ENCODE measurements around the gene NHLH1.

DNA sequence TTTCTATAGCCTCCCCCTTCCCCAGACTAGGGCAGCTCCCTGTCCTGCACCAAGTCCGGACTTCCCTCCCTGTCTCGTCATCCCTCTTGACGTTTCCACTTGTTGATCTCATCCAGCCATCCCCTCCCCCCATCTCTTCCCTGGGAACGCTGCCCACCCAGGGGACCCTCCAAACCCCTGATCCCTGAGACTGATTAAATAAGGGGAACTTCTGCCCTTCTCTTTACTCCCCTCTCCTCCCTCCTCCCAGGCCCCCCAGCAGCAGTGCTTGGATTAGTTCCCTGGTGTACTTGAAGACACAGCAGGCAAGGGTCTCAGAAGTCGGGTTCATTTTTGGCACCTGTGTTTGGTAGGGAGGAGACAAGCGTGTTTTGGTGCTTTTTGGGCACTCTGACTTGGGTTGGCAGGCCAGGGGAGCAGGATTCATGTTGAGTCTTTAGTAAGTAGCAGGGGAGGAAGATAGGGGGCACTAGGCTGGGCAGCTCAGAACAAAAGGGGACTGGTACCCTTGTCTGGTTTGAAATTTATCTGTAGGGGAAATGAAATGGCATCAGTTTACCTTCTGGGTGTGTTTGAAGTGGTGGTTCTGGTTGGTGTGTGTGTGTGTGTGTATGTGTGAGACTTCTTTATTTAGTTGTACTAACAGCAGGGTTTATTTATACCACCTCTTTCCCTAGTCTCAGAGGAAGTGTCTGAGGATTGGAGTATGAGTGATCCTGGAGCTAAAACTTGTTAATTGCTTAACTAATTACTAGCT lies 44.6 kb downstream of the NHLH1 start:
- no peak for TF ChIP-seq POLR2AphosphoS5 (IDR thresholded peaks at IDR 0.05)
- TF ChIP-seq, protein P1, sequence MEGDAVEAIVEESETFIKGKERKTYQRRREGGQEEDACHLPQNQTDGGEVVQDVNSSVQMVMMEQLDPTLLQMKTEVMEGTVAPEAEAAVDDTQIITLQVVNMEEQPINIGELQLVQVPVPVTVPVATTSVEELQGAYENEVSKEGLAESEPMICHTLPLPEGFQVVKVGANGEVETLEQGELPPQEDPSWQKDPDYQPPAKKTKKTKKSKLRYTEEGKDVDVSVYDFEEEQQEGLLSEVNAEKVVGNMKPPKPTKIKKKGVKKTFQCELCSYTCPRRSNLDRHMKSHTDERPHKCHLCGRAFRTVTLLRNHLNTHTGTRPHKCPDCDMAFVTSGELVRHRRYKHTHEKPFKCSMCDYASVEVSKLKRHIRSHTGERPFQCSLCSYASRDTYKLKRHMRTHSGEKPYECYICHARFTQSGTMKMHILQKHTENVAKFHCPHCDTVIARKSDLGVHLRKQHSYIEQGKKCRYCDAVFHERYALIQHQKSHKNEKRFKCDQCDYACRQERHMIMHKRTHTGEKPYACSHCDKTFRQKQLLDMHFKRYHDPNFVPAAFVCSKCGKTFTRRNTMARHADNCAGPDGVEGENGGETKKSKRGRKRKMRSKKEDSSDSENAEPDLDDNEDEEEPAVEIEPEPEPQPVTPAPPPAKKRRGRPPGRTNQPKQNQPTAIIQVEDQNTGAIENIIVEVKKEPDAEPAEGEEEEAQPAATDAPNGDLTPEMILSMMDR (IDR thresholded peaks at IDR 0.05) = no peak
- no peak for TF ChIP-seq EP300 (IDR thresholded peaks at IDR 0.05)
- TF ChIP-seq POLR2A (IDR thresholded peaks at IDR 0.05) = no peak
